DMS53 (cell line): ENCODE data around the gene KL.

ENCODE experiments used
- DNase-seq: peaks from one replicate; lab custom pipeline; 2025; lab: John Stamatoyannopoulos, UW

Gene KL

DNA sequence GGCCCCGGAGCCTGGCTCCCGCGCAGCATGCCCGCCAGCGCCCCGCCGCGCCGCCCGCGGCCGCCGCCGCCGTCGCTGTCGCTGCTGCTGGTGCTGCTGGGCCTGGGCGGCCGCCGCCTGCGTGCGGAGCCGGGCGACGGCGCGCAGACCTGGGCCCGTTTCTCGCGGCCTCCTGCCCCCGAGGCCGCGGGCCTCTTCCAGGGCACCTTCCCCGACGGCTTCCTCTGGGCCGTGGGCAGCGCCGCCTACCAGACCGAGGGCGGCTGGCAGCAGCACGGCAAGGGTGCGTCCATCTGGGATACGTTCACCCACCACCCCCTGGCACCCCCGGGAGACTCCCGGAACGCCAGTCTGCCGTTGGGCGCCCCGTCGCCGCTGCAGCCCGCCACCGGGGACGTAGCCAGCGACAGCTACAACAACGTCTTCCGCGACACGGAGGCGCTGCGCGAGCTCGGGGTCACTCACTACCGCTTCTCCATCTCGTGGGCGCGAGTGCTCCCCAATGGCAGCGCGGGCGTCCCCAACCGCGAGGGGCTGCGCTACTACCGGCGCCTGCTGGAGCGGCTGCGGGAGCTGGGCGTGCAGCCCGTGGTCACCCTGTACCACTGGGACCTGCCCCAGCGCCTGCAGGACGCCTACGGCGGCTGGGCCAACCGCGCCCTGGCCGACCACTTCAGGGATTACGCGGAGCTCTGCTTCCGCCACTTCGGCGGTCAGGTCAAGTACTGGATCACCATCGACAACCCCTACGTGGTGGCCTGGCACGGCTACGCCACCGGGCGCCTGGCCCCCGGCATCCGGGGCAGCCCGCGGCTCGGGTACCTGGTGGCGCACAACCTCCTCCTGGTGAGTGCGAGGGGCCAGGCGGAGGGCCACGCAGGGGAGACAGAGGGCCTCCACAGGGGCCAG lies at the start of gene KL:
Gene KL (plus strand): TSS at position 10 of the 909 bp plus-strand sequence. CDS start 18 bp downstream, at position 28.
- DNase-seq: peak; percentile 80

DNA sequence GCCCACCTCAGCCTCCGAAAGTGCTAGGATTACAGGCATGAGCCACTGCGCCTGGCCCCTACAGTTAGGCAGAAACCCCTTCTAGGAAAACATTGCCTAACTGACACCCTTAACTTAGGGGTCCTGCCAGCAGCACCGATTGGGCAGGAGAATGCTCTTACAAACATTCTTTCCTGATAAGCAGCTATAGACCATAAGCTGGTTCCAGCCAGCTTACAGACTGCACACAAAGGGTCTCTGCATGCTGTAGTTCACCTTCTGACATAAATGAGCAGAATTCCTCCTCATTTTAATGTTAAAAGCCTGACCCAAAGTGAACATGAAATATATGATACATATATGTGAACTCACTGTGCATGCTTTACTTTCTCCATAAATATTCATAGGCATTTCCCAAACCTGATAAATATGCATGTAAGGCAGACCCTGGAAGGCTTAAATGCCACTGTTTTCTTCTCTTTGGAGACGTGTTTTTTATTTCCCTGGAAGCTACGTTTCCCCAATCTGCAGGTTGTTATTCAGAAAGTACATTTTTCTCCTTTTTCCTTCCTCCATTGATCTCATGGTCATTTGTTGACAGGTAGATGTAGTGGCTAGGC lies 48.5 kb upstream of the KL start:
- DNase-seq: no peak

DNA sequence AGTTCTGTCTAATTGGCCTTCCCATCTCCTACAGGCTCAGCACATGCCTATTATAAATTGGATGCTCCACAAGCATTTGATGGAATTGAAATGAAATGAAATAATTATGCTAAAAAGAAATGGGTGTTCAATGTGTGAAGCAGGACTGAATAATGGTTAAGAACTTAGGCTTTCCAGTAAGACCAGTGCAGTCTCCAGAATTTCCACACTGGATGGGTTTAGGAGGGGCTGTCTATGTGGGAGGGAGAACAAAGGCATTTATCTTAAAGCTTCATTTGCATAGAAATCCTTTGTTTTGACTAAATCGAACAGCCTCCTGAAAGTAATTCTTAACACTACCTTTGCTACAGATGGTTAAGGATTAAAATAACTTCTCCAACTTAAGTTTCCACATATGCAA lies 47.9 kb upstream of the KL start:
- no peak for DNase-seq

DNA sequence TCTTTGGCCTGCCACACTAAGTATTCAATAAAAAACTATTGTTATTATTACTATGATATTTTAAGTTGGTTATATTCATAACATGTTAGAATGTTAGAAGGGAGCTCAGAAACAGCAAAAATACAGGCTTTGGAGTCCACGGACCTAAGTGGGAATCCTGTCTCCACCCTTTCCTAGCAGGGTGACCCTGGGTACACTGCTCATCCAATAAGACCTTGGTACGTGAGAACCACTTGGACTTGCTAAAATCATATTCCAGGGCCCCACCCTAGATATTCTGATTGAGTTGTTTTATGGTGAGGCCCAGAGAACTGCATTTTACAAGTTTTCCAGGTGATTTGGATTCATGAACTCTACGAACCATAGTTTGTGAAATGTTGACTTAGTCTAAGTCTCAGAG lies 47.4 kb upstream of the KL start:
- no peak for DNase-seq

DNA sequence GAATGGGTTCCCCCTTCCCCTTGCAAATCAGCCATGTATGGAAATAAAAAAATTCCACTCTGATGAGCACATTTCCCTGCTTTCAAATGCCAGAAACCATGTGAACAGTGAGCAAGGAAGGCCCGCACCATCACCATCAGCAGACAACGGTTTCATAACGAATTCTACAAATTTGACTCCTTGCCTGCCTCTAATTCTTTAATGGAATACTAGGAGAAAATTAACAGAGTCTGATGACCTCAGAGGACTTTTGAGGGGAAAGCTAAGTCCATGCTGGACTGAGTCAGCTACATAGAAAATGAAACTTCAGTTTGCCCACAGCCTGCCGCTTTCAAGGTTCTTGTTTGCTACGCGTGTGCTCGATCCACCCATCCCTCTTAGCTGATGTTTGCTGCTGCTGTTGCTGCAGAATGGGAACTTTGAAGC lies 46.7 kb upstream of the KL start:
- no peak for DNase-seq

DNA sequence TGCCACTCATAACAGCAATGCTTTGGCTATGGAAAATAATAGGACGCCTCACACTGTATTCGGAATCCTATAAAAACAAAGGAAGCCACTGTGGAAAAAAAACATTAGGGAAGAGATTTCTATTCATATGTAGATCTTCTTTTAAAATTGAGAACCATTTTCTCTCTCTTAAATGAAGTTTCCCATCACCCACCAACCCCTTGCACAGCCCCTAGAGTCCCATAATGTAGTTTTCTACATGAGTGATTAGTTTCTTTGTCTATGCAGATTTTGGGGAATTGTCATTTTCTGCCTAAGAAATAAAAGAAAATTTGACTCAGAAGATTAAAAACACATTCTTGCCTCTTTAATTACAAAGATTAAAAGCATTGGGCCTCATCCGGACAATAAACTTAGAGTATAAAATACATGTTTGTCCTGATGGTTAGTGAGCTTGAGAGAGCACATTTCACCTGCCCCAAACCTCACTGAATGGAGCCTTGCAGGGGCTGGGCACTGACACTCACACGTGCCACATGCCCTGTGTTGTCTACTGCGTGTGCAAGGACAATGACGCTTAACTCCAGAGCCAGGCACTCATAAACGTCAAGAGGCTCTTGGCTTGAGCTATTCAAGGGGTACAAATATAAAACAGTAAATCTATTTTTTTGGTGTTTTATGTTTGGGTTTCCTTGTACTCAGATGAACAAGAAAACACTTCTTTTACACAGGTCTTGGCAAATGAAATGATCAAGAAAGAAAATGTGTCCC lies 40.0 kb upstream of the KL start:
- peak; percentile 65 for DNase-seq

DNA sequence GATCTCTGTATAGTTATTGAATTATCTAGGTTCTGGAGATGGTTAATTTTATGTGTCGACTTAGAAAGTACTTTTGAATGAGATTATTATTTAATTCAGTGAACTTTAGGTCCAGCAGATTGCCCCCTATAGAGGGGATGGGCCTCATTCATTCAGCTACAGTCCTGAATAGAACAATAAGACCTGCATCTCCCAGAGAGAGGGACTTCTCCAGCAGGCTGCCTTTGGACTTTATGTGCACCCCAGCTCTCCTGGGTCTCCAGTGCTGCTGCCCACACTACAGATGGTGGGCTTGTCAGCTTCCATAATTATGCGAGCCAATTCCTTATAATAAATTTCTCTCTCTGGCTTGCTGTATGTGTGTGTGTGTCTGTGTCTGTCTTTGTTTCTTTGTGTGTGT lies 39.3 kb upstream of the KL start:
- DNase-seq: no peak

DNA sequence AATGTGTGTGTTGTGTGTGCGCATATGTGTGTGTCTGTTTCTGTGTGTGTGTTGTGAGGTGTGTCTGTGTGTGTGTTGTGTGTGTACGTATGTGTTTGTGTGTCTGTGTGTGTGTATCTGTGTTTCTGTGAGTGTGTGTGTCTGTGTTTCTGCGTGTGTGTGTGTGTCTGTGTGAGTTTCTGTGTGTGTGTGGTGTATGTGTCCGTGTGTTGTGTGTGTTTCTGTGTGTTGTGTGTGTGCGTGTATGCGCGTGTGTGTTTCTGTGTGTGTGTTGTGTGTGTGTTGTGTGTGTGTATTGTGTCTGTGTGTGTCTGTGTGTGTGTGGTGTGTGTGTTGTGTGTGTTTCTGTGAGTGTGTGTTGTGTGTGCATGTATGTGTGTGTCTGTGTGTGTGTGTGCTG lies 38.9 kb upstream of the KL start:
- DNase-seq: no peak

DNA sequence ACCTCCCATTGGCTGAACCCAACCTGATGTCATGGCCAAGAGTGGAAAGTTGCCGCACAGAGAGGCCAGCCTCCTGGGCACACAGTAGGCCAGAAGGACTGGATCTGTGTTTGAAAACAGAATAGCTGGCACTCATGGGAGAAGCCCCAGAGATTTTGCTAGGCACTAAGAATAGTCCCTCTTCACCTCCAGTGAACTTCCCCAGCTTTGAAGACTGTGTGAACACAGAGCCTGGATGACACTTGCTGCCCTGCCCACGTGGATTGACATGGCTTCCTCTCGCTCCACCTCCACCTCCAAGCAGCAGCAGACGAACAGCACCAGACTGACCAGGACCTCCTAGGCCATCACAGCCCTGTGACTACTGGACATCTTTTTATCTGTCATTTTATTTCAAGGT lies 37.9 kb upstream of the KL start:
- no peak for DNase-seq

DNA sequence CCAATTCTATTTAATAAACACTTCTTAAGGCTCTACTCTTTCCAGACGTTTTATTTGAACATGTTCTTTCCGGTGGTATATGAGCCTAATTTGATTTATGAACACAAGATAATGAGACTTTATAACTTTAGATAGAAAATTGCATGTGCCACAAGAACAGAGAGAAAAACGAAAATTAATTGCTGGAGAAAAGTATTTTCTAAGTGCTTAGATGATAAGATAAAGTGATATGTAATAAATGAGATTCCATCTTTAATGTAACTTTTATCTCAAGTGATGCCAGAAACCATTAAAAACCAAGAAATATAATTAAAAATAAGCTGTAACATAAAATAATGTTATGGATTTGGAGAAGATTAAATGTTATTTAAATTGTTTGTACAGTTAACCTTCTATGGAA lies 33.2 kb upstream of the KL start:
- DNase-seq: no peak

DNA sequence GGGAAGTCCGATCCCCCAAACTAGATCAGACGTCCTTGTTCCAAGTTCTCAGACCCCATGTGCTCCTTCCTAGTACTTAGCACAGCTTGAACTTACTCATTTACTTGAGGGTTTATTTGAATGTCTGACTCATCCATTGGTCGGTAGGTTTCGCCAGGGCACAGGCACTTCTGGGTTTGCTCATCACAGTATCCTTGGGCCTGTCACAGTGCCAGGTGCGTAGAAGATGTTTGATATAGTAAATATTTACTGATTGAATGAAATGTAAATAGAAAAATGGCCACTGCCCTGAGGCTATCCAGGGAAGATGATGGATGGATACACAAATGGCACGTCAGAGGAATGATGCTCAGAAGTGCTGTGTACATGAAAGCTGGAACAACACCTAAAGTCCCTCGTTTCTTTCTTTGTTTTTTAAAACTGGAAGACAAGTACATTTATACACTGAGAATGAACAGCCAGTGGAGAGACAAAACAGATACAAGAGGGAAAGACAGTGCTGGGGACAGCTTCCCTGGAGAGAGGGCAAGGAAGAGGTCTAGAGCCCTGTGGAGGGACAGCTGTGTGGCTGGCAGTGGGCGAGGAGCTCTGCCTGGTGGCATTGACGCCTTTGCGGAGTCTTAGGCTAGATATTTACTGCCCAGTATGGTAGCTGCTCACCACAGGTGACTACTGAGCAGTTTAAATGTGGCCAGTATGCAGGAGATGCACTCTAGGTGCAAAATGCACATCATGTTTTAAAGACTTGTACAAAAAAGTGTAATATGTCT lies 31.2 kb upstream of the KL start:
- peak; percentile 98 for DNase-seq

DNA sequence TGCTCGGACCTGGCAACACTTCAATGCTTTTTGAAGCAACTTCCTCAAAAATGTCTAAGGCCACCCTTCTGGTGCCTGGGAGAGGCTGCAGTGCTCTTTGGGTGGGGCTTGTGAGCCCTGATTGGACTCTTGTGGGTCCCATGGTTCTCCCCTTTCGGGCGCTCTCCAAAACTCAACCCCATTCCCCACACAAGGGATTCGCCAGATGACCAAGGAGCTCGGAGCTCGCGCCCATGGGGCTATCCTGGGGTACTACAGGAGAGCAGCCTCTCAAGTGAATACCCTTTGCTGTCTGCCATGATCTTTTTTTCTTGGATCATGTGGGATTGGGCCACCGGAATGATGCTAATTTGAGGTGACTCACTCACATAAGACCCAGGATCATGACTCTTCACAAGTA lies 29.7 kb upstream of the KL start:
- peak; percentile 20 for DNase-seq

DNA sequence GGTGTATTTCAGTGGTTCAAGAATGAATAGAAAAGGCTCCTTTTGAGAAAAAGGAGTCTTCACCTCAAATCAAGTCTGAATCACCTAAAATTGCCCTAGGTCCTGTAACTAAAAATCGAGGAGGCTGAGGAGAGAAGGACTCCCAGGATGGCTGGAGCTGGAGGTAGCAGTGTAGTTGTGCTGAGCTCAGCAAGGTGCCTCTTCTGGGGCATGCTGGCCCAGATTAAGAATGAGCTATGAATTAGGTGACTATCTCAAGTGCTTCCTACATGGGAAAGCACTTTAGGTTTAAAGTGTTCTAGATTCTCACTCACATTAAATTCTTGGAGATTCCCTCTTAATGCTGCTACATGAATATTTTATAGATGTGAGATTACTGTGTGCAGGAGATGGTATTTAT lies 28.8 kb upstream of the KL start:
- no peak for DNase-seq

DNA sequence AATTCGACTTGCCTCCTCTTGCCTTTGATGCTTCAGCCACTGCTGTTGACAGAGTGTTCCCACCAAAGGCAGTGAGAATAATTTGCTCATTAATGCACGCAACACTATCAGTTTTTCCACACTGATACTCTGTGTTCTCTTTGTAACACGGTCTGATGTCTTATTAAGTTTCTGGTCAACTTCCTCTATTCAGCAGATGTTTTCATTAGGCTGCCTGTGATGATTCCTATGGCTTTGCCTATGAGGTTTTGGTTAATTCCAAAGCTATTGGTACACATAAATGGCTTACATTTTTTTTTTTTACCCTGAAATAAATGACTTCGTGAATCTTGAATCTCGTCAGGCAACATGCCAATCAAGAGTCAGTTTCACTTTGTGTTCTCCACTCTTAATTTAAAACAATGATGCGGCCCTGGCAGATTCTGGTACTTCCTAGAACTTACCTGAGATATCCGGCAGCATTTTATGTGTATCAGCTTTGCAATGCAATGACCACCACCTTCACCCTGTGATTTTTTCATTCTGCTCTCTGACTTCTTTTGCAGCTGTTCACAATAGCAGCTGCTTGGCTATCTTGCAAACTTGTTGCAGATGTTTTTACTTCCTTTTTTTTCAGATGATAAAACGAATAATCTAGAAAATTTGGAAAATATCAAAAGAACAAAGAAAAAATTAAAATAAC lies 27.5 kb upstream of the KL start:
- DNase-seq: no peak

DNA sequence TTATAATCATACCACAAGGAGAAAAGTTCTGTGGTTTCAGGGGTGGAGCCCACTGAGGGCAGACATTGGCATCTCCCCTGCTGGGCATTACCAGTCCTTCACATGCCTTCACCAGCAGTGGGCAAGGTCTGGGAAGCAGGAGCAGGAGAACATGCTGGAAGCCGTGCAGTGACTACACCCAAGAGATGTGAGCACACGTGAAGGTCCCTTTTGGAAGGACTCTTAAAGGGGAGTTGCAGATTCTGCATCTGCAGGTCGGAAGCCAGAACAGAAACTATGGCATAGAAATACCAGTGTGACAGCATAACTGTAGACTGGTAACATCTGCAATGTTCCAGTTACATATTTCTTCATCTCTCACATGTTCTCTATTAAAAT lies 26.9 kb upstream of the KL start:
- DNase-seq: no peak

DNA sequence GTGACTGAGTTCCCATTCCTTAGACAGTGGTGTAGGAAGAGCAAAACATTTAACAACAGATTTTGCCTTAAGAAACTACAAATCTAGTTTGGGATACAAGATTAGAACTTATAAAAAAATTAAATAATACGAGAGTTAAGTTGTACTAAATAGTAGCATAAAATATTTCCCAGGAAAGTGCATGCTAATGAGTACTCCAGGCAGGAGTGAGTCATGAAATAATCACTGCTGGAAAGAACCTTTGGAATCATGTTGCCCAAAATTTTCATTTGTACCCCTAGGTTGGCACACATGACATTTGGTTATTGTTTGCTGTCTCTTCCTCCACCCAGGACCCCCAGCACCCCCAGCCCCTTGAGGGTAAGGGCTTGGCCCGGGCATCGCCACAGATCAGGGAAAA lies 26.3 kb upstream of the KL start:
- DNase-seq: no peak

DNA sequence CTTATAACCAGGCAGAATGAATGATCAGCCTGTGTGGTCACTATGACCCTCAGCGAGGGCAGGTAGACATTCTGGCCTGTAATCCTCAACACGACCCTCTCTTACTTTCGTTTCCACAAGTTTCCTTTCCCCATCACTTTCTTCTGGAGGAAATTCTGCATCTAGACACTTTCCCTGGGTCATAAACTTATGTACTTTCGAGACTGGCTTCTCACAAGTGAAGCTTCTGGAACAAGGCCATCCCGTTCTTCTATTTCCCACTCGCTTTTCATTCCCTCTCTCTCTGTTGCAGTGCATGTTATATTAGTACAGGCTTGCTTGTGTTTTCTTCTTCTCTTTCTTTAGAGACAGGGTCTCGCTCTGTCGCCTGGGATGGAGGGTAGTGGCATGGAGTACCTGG lies 23.1 kb upstream of the KL start:
- DNase-seq: no peak

DNA sequence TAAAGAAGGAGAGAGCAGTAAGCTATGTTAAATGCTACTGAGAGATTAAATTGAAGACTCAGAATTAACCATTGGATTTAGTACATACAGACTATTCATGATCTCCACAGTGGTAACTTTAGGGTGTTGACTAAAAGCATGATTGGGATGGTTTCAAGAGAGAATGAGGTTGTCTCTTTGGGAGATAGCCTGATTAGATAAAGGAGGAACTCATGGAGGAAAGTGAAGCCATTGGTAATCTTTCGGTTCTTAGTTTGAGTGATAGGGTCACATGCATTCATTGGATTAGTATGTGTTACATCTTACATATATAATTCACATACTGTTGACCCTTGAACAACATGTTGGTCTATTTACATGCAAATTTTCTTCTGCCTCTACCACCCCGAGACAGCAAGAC lies 18.8 kb upstream of the KL start:
- no peak for DNase-seq

DNA sequence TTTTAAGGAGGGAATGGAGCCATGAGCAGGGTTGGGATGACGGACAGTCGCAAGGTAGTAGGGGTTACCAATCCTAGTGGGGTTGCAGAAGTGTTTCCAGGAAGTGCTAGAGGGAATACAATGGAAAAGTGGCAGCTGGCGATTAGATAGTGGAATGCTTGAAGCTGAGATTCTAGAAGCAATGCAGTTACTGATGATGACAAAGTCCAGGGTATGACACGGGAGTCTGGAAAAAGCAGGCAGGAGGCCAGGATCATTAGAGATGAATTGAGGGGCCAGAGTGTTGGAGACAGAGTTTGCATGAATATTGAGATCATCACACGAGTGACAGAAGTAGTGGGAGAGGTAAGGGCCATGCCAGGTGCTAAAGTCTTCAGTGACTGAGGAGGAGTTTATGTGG lies 17.3 kb upstream of the KL start:
- DNase-seq: no peak

DNA sequence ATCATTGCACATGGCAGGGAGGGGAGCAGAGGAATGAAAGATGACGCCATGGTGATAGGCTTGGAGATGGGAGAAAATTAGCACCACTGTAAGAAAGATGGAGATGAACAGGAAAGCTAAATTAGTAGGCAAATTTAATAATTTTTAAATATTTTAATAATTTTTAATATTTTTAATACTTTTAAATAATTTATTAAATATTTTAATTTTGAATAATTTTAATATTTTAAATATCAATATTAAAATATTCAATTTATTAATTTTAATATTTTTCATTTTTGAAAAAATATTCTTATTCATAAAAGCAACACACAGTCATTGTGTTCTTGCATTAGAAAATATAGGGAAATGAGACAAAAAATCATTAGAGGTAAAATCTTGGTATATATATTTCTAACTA lies 15.9 kb upstream of the KL start:
- DNase-seq: no peak

DNA sequence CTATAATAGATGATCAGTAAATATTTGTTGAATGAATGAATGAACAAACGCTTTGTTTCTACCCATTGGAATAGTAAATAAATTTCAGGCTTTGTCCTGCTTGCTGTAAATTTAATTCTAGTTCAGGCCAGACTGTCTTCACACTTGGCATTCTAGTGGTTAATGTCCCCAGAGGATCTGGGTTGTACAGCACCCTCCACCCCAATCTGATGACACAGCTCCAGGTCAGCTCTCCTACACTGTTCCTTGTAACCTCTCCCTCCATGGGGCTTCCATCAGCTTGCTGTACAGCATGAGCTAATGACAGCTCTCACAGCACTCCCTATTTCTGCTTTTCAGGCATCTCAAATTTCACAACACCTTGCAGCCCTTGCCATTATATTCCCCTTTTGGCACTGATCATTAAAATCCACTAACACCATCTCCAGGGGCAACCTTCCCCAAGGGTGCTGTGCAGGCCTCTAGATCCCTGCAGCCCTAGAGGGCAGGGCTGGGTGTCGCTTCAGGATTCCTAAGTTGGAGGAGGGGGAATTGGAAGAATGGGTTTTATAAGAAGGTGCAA lies 12.7 kb upstream of the KL start:
- peak; percentile 12 for DNase-seq
